H1 (cell line): ENCODE data around the gene UNC119B. TPM values are rescaled to one million over a fixed set of nuclear protein-coding genes. Genes with fewer than 3 reads are reported as not detected.

Experiments
- ATF3 ChIP-seq: IDR thresholded peaks from 2 replicates; pipeline ENCODE4 v1.6.1; 2011; ENCODE audit warnings: low read depth, mild to moderate bottlenecking, low read length; ENCODE audit not compliant: insufficient read depth
- CBX8 ChIP-seq: fragments of 300-800, 300-1000 bp; sonication (generic); IDR thresholded peaks from 2 replicates; pipeline ENCODE4 v1.7.1; 2016; ENCODE audit warnings: low read depth, low read length, borderline replicate concordance
- E2F6 ChIP-seq: IDR thresholded peaks from 2 replicates; pipeline ENCODE4 v1.6.1; 2012; ENCODE audit warnings: inconsistent platforms
- FOSL1 ChIP-seq: IDR thresholded peaks from 2 replicates; pipeline ENCODE4 v1.6.1; 2011; ENCODE audit warnings: mild to moderate bottlenecking, low read depth, low read length, moderate library complexity; ENCODE audit not compliant: insufficient read depth
- KDM5A ChIP-seq: fragments of 200-600 bp; IDR thresholded peaks from 2 replicates; pipeline ENCODE4 v1.7.1; 2012; ENCODE audit warnings: mild to moderate bottlenecking, low read length, inconsistent platforms, mixed read lengths
- RAD21 ChIP-seq, 2 experiments: IDR thresholded peaks in 1 of 2; conservative IDR thresholded peaks in 1 of 2; 2 replicates each; pipeline ENCODE4 v1.6.1; 2011; ENCODE audit warnings: low read depth in 2 of 2, low read length in 2 of 2, improper control_type of control experiment in 1 of 2, inconsistent platforms in 1 of 2, mild to moderate bottlenecking in 1 of 2, moderate library complexity in 1 of 2
- SP4 ChIP-seq: IDR thresholded peaks from 2 replicates; pipeline ENCODE4 v1.6.1; 2012; ENCODE audit warnings: low read length, inconsistent platforms
- SRF ChIP-seq: IDR thresholded peaks from 2 replicates; pipeline ENCODE4 v1.6.1; 2011; ENCODE audit warnings: mild to moderate bottlenecking, low read depth, low read length, moderate library complexity
- polyA plus RNA-seq, 7 experiments: library from polyadenylated mRNA; depleted of rRNA in 3 of 7; stranded (reverse) in 5 of 7; unstranded in 2 of 7; fragments of >200 nt in 5 of 7; fragments of 200-250 nt in 2 of 7; gene quantifications; 1 replicate in 5 of 7; 2 replicates in 1 of 7; 4 replicates in 1 of 7; pipeline versions ENCODE4 v1.2.1 to v1.2.3, GENCODE V29; 2011 to 2013; ENCODE audit warnings: missing spikeins in 2 of 7, mixed read lengths in 2 of 7
- total RNA-seq: library from RNA; stranded (reverse); fragmentation: NEBNext Ultra II Directional; extraction: Animal tissue kit (Norgen Biotek cat#: 25700); gene quantifications from 2 replicates; pipeline ENCODE4 v1.2.1, GENCODE V29; 2021

The UNC119B gene
- total and polyA plus RNA-seq, 2 of the 8 experiments (the other 6 are each of a cell fraction or from before 2014, with no cell fraction given): 40.5 to 50.1 TPM

GRCh38 chr12:120697344-120697743 lies 12.9 kb upstream of the UNC119B start (continued):
- TF ChIP-seq KDM5A (no peak), RAD21 (IDR thresholded peaks at IDR 0.05 in 1 of 2, conservative IDR thresholded peaks at IDR 0.05 in 1 of 2; ENCODE audit: low read depth in 2 of 2, low read length in 2 of 2) (no peak), SRF (no peak), ATF3 (no peak), FOSL1 (no peak), E2F6 (no peak), SP4 (no peak), CBX8 (no peak)
